H1 (cell line): ENCODE results near the gene PA2G4. TPM values are rescaled to one million over a fixed set of nuclear protein-coding genes. Genes with fewer than 3 reads are reported as not detected.
A peak's percentile ranks its signal among the peaks of the same experiment; 100 is the strongest.

ENCODE experiments used
- TEAD4 ChIP-seq: IDR thresholded peaks from 2 replicates; pipeline ENCODE4 v1.6.1; 2012; ENCODE audit warnings: low read depth, low read length, inconsistent platforms, mixed read lengths
- polyA plus RNA-seq, 7 experiments: library from polyadenylated mRNA; depleted of rRNA in 3 of 7; stranded (reverse) in 5 of 7; unstranded in 2 of 7; fragments of >200 nt in 5 of 7; fragments of 200-250 nt in 2 of 7; gene quantifications; 1 replicate in 5 of 7; 2 replicates in 1 of 7; 4 replicates in 1 of 7; pipeline versions ENCODE4 v1.2.1 to v1.2.3, GENCODE V29; 2011 to 2013; ENCODE audit warnings: missing spikeins in 2 of 7, mixed read lengths in 2 of 7
- total RNA-seq: library from RNA; stranded (reverse); fragmentation: NEBNext Ultra II Directional; extraction: Animal tissue kit (Norgen Biotek cat#: 25700); gene quantifications from 2 replicates; pipeline ENCODE4 v1.2.1, GENCODE V29; 2021

PA2G4 gene
- total and polyA plus RNA-seq, 2 of the 8 experiments (the other 6 are each of a cell fraction or from before 2014, with no cell fraction given), result 159 to 242 TPM

DNA sequence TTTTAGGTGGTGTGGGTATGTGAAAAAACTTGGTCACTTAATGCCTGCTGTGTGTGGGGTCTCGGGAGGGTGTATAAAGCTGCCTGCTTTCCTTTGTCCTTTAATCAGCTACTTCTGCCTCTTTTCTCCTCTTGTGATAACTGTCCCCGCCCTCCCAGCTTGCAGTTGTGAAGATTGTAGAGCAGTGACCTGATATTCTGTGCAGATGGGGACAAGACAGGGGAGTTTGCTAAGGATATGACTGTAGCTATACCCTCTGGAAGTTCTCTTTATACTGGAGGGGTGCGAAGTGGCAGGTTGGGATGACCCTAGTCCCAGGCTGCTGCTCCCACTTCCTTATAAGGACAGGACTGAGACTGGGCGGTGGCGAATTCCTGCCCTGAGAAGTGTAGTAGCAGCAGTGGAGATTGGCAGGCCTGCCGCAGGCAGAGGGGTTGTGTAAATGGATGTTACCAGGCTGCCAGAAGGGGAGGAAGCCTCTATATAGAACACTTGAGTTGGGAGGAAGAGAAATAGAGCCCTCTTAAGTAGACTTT is 54.6 kb downstream of the PA2G4 start (continued):
- TF ChIP-seq TEAD4, result peak; percentile 52; the same call in 1 of the 2 replicates
- TF ChIP-seq, all 59 proteins: peak for 11
